HepG2 (cell line): ENCODE data around the gene TNFAIP8L1. TPM values are rescaled to one million over a fixed set of nuclear protein-coding genes. Genes with fewer than 3 reads are reported as not detected.

Experiments used
- ATAC-seq: fragments of 200-7000 bp; cut with Tn5 transposase; 3 replicates; pipeline ENCODE4 v1.9.1; 2020; ENCODE audit warnings: mild to moderate bottlenecking, moderate library complexity
- BruUV-seq: library from RNA; stranded (reverse); fragments of 400-500 nt; replicated peaks from 2 replicates; lab custom pipeline; 2021; lab: Mats Ljungman, UMichigan
- CTCF ChIA-PET: fragments of 300-600 bp; formaldehyde crosslinking; extraction: SDS; loops from one replicate; lab custom pipeline; 2021; ENCODE audit warnings: low total read pairs, inconsistent platforms, low intra/inter-chr PET ratio; lab: Yijun Ruan, JAX
- POLR2A ChIA-PET: fragments of 350-600 bp; sonication (Branson Sonifier 250); formaldehyde crosslinking; loops from one replicate; lab custom pipeline; 2020; ENCODE audit warnings: antibody characterized with exemption, inconsistent platforms; lab: Yijun Ruan, JAX
- DNase-seq: peaks from one replicate; pipeline ENCODE4 v3.0.0-alpha.2; 2015; ENCODE audit warnings: low spot score
- FAIRE-seq: peaks from 3 replicates; lab custom pipeline; 2011; peaks lifted over from hg19 to GRCh38; lab: Jason Lieb, UNC
- H2AFZ ChIP-seq: one replicate; pipeline ENCODE4 v1.6.1; 2011; ENCODE audit warnings: low read length, inconsistent platforms
- H3K27ac ChIP-seq: fragments of 300-600 bp; 3 replicates; pipeline ENCODE4 v1.8.0; 2011; ENCODE audit warnings: mixed run types, mild to moderate bottlenecking, mixed read lengths, low read length, inconsistent platforms; ENCODE audit not compliant: insufficient read depth; ENCODE audit errors: extremely low read length
- H3K27me3 ChIP-seq, 2 experiments: fragments of 200-600 bp in 1 of 2; 2 replicates in 1 of 2; 3 replicates in 1 of 2; pipeline versions ENCODE4 v1.6.0 to v1.8.0; 2011; ENCODE audit warnings: low read length in 2 of 2, mild to moderate bottlenecking in 2 of 2, moderate library complexity in 2 of 2, inconsistent platforms in 1 of 2; ENCODE audit not compliant: insufficient read depth in 2 of 2, control insufficient read depth in 1 of 2
- H3K36me3 ChIP-seq, 2 experiments: fragments of 200-600 bp in 1 of 2; replicated peaks in 1 of 2; 2 replicates in 1 of 2; 3 replicates in 1 of 2; pipeline versions ENCODE4 v1.5.1 to v1.8.0; 2011; ENCODE audit warnings: low read length in 2 of 2, inconsistent platforms in 1 of 2; ENCODE audit not compliant: insufficient read depth in 2 of 2, control insufficient read depth in 1 of 2
- H3K4me1 ChIP-seq: 2 replicates; pipeline ENCODE4 v1.5.1; 2012; ENCODE audit warnings: low read length, inconsistent platforms; ENCODE audit not compliant: insufficient read depth
- H3K4me2 ChIP-seq: 2 replicates; pipeline ENCODE4 v1.6.0; 2011; ENCODE audit warnings: low read depth, low read length, inconsistent platforms
- H3K4me3 ChIP-seq, 3 experiments: fragments of 200-600 bp in 1 of 3; sonication (generic), shearing (Covaris generic) in 1 of 3; replicated peaks in 1 of 3; 2 replicates each; pipeline ENCODE4 v1.5.1; 2011 to 2016; ENCODE audit warnings: low read length in 3 of 3, inconsistent platforms in 2 of 3, low read depth in 2 of 3, mild to moderate bottlenecking in 2 of 3, control low read depth in 1 of 3, mixed read lengths in 1 of 3; ENCODE audit not compliant: insufficient read depth in 1 of 3
- H3K79me2 ChIP-seq: one replicate; pipeline ENCODE4 v1.6.1; 2011; ENCODE audit warnings: low read length, inconsistent platforms; ENCODE audit not compliant: insufficient read depth
- H3K9ac ChIP-seq: 2 replicates; pipeline ENCODE4 v1.6.0; 2011; ENCODE audit warnings: mild to moderate bottlenecking, low read depth, low read length, inconsistent platforms; ENCODE audit not compliant: insufficient read depth
- H3K9me3 ChIP-seq: 2 replicates; pipeline ENCODE4 v1.5.1; 2012; ENCODE audit warnings: mild to moderate bottlenecking, low read length
- H4K20me1 ChIP-seq: 2 replicates; pipeline ENCODE4 v1.6.0; 2011; ENCODE audit warnings: inconsistent platforms, mild to moderate bottlenecking, low read length, moderate library complexity; ENCODE audit not compliant: insufficient read depth
- FOXJ3 ChIP-seq: sonication (generic); formaldehyde crosslinking; IDR thresholded peaks from 2 replicates; pipeline ENCODE4 v1.4.0; 2020; ENCODE audit warnings: missing genetic modification reagents, mild to moderate bottlenecking, borderline replicate concordance
- MLX ChIP-seq: IDR thresholded peaks from 2 replicates; pipeline ENCODE4 v1.6.1; 2016
- POGZ ChIP-seq: sonication (generic); formaldehyde crosslinking; IDR thresholded peaks from 2 replicates; pipeline ENCODE4 v1.4.0; 2020; ENCODE audit warnings: mild to moderate bottlenecking, missing genetic modification reagents
- POLR2G ChIP-seq: fragments of 200-400 bp; formaldehyde crosslinking; IDR thresholded peaks from 2 replicates; pipeline ENCODE4 v1.6.1; 2018; ENCODE audit warnings: mild to moderate bottlenecking, low read depth, low read length, moderate library complexity
- RAD51 ChIP-seq: fragments of 450-650 bp; IDR thresholded peaks from 2 replicates; pipeline ENCODE4 v1.6.1; 2016; ENCODE audit warnings: borderline replicate concordance
- RELA ChIP-seq: sonication (generic); formaldehyde crosslinking; IDR thresholded peaks from 2 replicates; pipeline ENCODE4 v1.4.0; 2020; ENCODE audit warnings: missing genetic modification reagents
- SNAPC4 ChIP-seq: sonication (generic); formaldehyde crosslinking; IDR thresholded peaks from 2 replicates; pipeline ENCODE4 v1.4.0; 2020; ENCODE audit warnings: mild to moderate bottlenecking, missing genetic modification reagents
- WIZ ChIP-seq: sonication (generic); formaldehyde crosslinking; IDR thresholded peaks from 2 replicates; pipeline ENCODE4 v1.5.1; 2020; ENCODE audit warnings: mild to moderate bottlenecking, missing genetic modification reagents
- ZBTB1 ChIP-seq: sonication (generic); formaldehyde crosslinking; IDR thresholded peaks from 2 replicates; pipeline ENCODE4 v1.4.0; 2020; ENCODE audit warnings: missing genetic modification reagents, borderline replicate concordance
- ZBTB7A ChIP-seq: sonication (generic); formaldehyde crosslinking; IDR thresholded peaks from 2 replicates; pipeline ENCODE4 v1.8.0; 2022; ENCODE audit warnings: mild to moderate bottlenecking, missing genetic modification reagents
- ZKSCAN5 ChIP-seq: sonication (generic); formaldehyde crosslinking; IDR thresholded peaks from 2 replicates; pipeline ENCODE4 v1.5.1; 2020; ENCODE audit warnings: mild to moderate bottlenecking, missing genetic modification reagents
- ZNF317 ChIP-seq: sonication (generic); formaldehyde crosslinking; IDR thresholded peaks from 2 replicates; pipeline ENCODE4 v1.5.0; 2020; ENCODE audit warnings: mild to moderate bottlenecking, missing genetic modification reagents
- ZNF431 ChIP-seq: sonication (generic); formaldehyde crosslinking; IDR thresholded peaks from 2 replicates; pipeline ENCODE4 v1.9.0; 2022; ENCODE audit warnings: missing genetic modification reagents, low read depth, mild to moderate bottlenecking, borderline replicate concordance
- ZNF598 ChIP-seq: sonication (generic); formaldehyde crosslinking; IDR thresholded peaks from 2 replicates; pipeline ENCODE4 v1.5.1; 2020; ENCODE audit warnings: mild to moderate bottlenecking, missing genetic modification reagents, borderline replicate concordance
- WGBS: methylation state at CpG from one replicate; pipeline ENCODE4 v1.1.6; 2017; ENCODE audit warnings: low lambda C conversion rate; 5-methylcytosine and 5-hydroxymethylcytosine counted together
- in situ Hi-C: cut with HindIII; loops from 2 replicates; pipeline ENCODE4 v1.10.0; 2017; ENCODE audit warnings: low pct_unique_long_range_greater_than_20kb; ENCODE audit not compliant: extremely low pct_ligation_motif_present
- intact Hi-C: fragments of 100-400 bp; cut with micrococcal nuclease; formaldehyde crosslinking; loops from one replicate; pipeline ENCODE4 v1.10.0; 2022; ENCODE audit not compliant: unreplicated experiment
- polyA plus RNA-seq, 8 experiments: library from polyadenylated mRNA; depleted of rRNA in 3 of 8; stranded (reverse) in 7 of 8; unstranded in 1 of 8; fragments of >200 nt; fragmentation: Illumina TruSeq in 4 of 8; extraction: Trizol in 4 of 8; gene quantifications; 2 replicates each; pipeline versions ENCODE4 v1.2.1 to v1.2.3, GENCODE V29; 2011 to 2016; ENCODE audit warnings: low read depth in 4 of 8, missing spikeins in 1 of 8, mixed read lengths in 1 of 8; ENCODE audit not compliant: insufficient read depth in 1 of 8
- total RNA-seq, 5 experiments: library from RNA; depleted of rRNA; stranded (reverse); fragments of >200 nt; fragmentation: Illumina TruSeq; extraction: Trizol; gene quantifications; 2 replicates each; pipeline ENCODE4 v1.2.3, GENCODE V29; 2016; ENCODE audit warnings: low read depth in 1 of 5

Gene TNFAIP8L1
- total and polyA plus RNA-seq, 2 of the 13 experiments (the other 11 are each of a cell fraction or from before 2014, with no cell fraction given), result 13.4 to 21.4 TPM

GRCh38 chr19:4669723-4670480 is 30.6 kb downstream of the TNFAIP8L1 start, which contains the start of gene MYDGF:
MYDGF (minus strand) TSS chr19:4670342; CDS start chr19:4670334, 8 bp downstream.
- H2AFZ ChIP-seq, result peak within 1 kb of the TSS; percentile 78
- peak within 1 kb of the TSS; percentile 97 for H3K27ac ChIP-seq
- H3K9me3 ChIP-seq, result no peaks in the 10 kb centered on the region
- WGBS, result 1% methylated on average over 12 of the region's 75 CpGs
- H3K36me3 ChIP-seq, result peaks cover 10 to 28% of the 10 kb centered on the region in 2 experiments
- peak within 1 kb of the TSS; percentile 76 to 97 (median 80) for H3K4me3 ChIP-seq
- no peaks in the 10 kb centered on the region; a peak in 1 of 5 replicates for H3K27me3 ChIP-seq
- ChIA-PET CTCF (no interaction called here), POLR2A (interaction anchor here (0.7 to 2.3 kb wide), 5 partner anchors 10 to 130 kb away, joined by 3 to 10 read pairs (median 5); partner anchors contain the start of genes DPP9, FEM1A and LRG1)
- in situ Hi-C loops, result no loop called here
- ATAC-seq, result peak; percentile 91
- peak within 1 kb of the TSS; percentile 98 for H3K4me2 ChIP-seq
- DNase-seq, result peak; percentile 70
- intact Hi-C loops, result loop anchor here (5.0 kb wide), 1 partner anchor 52 kb away; the partner anchor contains the start of gene DPP9
- H3K79me2 ChIP-seq, result peaks cover 20% of the 10 kb centered on the region
- BruUV-seq, result no TSS peak
- FAIRE-seq, result peak; percentile 34
- peaks cover 28% of the 10 kb centered on the region for H3K4me1 ChIP-seq
- H4K20me1 ChIP-seq, result no peaks in the 10 kb centered on the region; the same call in 1 of the 2 replicates
- peak within 1 kb of the TSS; percentile 94 for H3K9ac ChIP-seq
- TF ChIP-seq ZBTB1 (CRISPR knock-in tag) (no peak), ZNF317 (peak; percentile 19; the same call in 1 of the 2 replicates), ZNF431 (no peak), POGZ (no peak), SNAPC4 (0 out of 2 replicates have a peak, but pooled peaks have one; percentile 43), MLX (peak; percentile 65; the same call in 1 of the 2 replicates), RELA (CRISPR knock-in tag) (no peak), WIZ (CRISPR knock-in tag) (0 out of 2 replicates have a peak, but pooled peaks have one; percentile 51), POLR2G (peak; percentile 81), FOXJ3 (CRISPR knock-in tag) (no peak), RAD51 (peak; percentile 85), ZNF598 (CRISPR knock-in tag) (no peak), ZBTB7A (CRISPR knock-in tag) (peak; percentile 91), ZKSCAN5 (CRISPR knock-in tag) (no peak)
